ENCODE data around the gene F8.

F8 gene

GRCh38 chrX:154812341-154813101 is 210.0 kb downstream of the F8 start:
- FAIRE-seq, result no peak

DNA sequence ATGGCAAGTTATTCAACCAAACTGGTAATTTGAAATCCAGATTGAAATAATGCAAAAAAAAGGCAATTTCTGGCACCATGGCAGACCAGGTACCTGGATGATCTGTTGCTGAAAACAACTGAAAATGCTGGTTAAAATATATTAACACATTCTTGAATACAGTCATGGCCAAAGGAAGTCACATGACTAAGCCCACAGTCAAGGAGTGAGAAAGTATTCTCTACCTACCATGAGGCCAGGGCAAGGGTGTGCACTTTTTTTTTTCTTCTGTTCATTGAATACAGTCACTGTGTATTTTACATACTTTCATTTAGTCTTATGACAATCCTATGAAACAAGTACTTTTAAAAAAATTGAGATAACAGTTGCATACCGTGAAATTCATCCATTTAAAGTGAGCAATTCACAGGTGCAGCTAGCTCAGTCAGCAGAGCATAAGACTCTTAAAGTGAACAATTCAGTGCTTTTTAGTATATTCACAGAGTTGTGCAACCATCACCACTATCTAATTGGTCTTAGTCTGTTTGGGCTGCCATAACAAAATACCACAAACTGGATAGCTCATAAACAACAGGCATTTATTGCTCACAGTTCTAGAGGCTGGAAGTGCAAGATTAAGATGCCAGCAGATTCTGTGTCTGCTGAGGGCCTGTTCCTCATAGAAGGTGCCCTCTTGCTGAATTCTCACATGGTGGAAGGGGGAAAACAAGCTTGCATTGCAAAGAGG is 212.4 kb downstream of the F8 start:
- no peak for FAIRE-seq

DNA sequence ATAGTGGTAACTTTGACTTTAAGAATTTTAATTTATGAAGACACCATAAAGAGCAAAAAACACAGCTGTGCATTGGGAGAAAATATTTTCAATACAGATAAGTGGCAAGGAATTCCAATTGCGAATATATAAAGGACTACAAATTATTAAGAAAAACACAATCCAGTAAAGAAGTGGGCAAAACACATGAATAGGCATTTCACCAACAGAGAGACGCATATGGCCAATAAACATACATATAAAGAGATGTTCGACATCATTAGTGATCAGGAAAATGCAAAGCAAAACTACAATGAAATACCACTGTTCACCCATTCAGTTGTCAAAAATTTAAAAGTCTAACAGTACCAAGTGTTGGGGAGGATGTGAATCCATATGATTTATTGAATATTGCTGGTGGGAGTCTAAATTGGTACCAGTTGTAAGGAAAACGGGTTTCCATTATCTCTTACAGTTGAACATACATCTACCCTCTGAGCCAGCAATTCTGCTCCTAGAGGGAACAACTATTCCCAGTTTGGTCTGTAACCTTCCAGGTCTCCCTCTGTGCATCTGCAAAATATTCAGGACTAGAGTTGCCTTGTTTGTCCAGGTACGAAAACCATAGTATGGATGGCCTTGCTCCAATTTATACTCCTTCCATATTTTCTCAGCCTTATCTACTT is 215.6 kb downstream of the F8 start:
- no peak for FAIRE-seq

DNA sequence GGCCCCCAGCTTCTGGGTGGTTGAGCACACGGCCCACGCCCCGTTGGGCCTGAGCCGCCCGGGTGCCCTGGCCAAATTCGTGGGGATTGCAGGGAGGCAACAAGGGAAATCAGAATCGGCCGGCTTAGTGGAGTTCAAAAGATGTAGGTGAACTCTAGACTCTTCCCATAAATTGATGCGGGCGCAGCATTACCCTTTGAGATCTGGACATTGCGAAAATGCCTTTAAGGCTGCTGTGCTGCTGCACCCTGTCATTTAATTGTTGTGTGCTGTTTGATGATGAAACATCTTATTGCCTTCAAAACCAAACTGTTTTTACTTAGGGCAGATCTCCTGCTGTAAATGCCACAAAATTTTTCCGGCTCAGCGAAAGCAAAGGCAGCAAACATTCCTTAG is 216.8 kb downstream of the F8 start:
- no peak for FAIRE-seq

DNA sequence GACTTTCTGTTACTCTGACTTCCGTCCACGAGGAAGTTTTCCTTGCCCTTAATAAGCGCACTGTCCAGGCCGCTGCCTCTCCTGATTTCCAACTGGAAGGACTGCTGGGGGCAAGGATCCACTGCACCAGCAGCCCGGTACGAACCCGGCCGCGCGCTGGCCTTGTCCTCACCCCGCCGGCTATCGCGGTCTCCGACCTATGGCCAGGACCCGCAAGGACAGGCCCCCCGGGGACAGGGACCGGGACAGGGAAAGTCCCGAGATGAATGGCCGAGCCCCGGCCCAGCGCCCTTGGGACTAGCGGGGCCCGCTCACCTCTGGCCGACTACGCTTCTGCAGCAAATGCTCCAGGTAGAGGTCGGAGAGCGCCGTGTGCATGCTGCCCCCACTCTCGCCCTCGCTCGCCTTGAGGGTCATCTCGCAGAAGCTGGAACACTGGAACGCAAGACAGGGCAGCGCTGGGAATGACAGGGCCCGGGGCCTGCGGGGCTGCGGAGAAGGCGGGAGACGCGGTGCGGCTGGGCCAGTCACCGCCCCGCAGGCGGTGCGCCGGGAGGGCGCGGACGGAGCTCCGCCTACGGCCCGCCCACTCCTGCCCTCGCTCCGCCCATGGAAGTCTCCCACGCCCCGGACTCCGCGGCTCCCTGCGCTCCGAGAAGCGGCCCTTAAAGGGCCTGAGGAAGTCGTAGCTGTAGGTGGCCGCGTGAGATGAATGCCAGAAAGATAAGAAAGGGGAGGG is 217.4 kb downstream of the F8 start, which contains the start of gene MPP1:
Gene MPP1, minus strand, starts transcription at position 529 of the 739 bp plus-strand sequence. Its CDS starts 112 bp downstream, at position 417.
- FAIRE-seq, result no peak

GRCh38 chrX:154804261-154804956 is 218.1 kb downstream of the F8 start:
- no peak for FAIRE-seq

DNA sequence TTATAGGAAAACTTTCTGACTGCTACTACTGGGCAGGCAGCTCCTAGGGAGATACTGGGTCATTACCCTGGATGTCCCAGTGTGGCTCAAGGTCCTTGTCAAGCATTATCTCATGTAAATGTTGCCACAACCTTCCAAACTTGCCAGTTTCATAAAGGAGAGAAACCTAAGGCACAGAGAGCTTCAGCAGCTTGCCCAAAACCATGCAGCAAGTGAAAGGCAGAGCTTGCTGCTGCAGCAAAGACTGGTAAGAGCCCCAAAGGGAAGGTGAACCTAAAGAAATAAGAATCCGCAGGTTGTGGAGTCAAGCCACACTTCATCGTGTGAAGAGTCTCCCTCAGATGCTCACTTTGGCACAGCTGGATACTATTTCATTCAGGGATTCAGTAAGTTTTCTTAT is 219.6 kb downstream of the F8 start:
- no peak for FAIRE-seq

- FAIRE-seq, result no peak
These were observed 221.9 kb downstream of the F8 start for GRCh38 chrX:154800478-154801210.

DNA sequence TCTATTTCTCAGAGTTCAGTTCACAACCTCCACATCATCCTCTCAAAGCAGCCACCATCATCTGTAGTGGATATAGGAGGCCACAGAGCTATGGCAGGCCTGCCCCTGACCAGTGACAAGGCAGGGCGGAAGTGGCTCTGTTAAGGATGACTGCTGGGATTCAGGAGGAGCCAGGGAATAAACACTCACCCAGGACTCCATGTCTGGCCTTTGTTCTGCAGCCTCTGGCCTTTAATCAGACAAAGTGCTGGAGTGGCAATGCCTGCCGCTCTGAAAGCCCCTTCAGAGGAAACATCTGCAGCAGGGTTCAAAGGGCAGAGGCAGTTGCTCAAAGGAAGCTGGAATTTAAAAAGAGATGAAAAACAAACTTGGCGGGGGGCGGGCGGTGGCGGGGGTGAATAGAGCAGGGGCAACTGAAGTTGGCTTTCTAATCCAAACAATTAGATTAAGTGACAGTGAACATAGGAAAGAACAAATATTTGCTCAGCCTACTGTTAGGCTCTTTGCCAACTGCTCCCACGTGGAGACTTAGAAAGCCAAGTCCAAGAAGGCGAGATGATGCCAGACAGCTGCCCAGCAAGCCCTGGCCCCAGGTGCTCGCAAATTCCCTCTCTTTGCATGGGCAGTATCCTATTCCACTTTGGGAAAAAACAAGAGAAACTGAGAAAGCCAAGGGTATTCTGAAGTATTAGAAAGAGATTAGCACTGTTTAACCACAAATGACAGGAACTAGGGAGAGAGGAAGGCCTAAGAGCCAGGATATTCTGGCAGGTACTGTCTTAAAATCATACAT is 222.8 kb downstream of the F8 start:
- FAIRE-seq, result peak; percentile 88

- no peak for FAIRE-seq
These were observed 225.5 kb downstream of the F8 start for GRCh38 chrX:154797006-154797405.

- peak; percentile 80 for FAIRE-seq
These were observed 227.5 kb downstream of the F8 start for GRCh38 chrX:154795016-154795415.

GRCh38 chrX:154793084-154793795 is 229.3 kb downstream of the F8 start:
- FAIRE-seq, result peak; percentile 62

- no peak for FAIRE-seq
These were observed 230.6 kb downstream of the F8 start for GRCh38 chrX:154791939-154792338.

GRCh38 chrX:154791467-154791866 is 231.1 kb downstream of the F8 start:
- no peak for FAIRE-seq

Data from islet of Langerhans (tissue), 1 donor.